Spleen (tissue), 11 donors: ENCODE measurements around the gene BAG1. TPM values are rescaled to one million over a fixed set of nuclear protein-coding genes. Genes with fewer than 3 reads are reported as not detected.

ENCODE experiments used
- DNase-seq: peaks from one replicate; pipeline ENCODE4 v3.0.0-alpha.2; 2020
- H3K27ac ChIP-seq, 8 donors: fragments of 200-600 bp; sonication (generic) in 7 of 8; 1 replicate in 4 of 8; 2 replicates in 4 of 8; pipeline versions ENCODE4 v1.5.0 to v1.8.0; 2016 to 2021; ENCODE audit warnings: inconsistent platforms in 4 of 8, mild to moderate bottlenecking in 4 of 8, moderate library complexity in 1 of 8
- H3K27me3 ChIP-seq, 7 donors: fragments of 200-600 bp; sonication (generic) in 6 of 7; replicated peaks in 1 of 7; 1 replicate in 4 of 7; 2 replicates in 3 of 7; pipeline versions ENCODE4 v1.5.0 to v1.8.0; 2016 to 2021; ENCODE audit warnings: inconsistent platforms in 3 of 7, mild to moderate bottlenecking in 1 of 7
- H3K36me3 ChIP-seq, 6 donors: fragments of 200-600 bp; sonication (generic) in 5 of 6; 1 replicate in 4 of 6; 2 replicates in 2 of 6; pipeline versions ENCODE4 v1.5.0 to v1.8.0; 2016 to 2021; ENCODE audit warnings: inconsistent platforms in 2 of 6
- H3K4me1 ChIP-seq, 6 donors: fragments of 200-600 bp; sonication (generic) in 5 of 6; 1 replicate in 3 of 6; 2 replicates in 3 of 6; pipeline versions ENCODE4 v1.5.0 to v1.8.0; 2016 to 2021; ENCODE audit warnings: inconsistent platforms in 3 of 6
- H3K4me3 ChIP-seq, 8 donors: fragments of 200-600 bp; sonication (generic) in 7 of 8; 1 replicate in 4 of 8; 2 replicates in 4 of 8; pipeline versions ENCODE4 v1.5.0 to v1.8.0; 2016 to 2021; ENCODE audit warnings: inconsistent platforms in 4 of 8, mild to moderate bottlenecking in 4 of 8, moderate library complexity in 2 of 8
- H3K9me3 ChIP-seq, 8 donors: fragments of 200-600 bp; sonication (generic) in 7 of 8; 1 replicate in 4 of 8; 2 replicates in 4 of 8; pipeline versions ENCODE4 v1.5.0 to v1.8.0; 2016 to 2021; ENCODE audit warnings: inconsistent platforms in 4 of 8
- CTCF ChIP-seq, 11 experiments: fragments of 200-600 bp in 7 of 11; fragments of 450-650 bp in 4 of 11; sonication (generic) in 4 of 11; IDR thresholded peaks in 8 of 11; conservative IDR thresholded peaks in 3 of 11; 1 replicate in 7 of 11; 2 replicates in 4 of 11; pipeline versions ENCODE4 v1.4.0 to v1.8.0; 2016 to 2021; ENCODE audit warnings: antibody characterized with exemption in 11 of 11, inconsistent platforms in 4 of 11, mild to moderate bottlenecking in 1 of 11
- POLR2A ChIP-seq, 3 donors: fragments of 450-650 bp; IDR thresholded peaks; one replicate each; pipeline ENCODE4 v1.5.1; 2017; ENCODE audit warnings: antibody characterized with exemption in 3 of 3, mild to moderate bottlenecking in 1 of 3
- POLR2AphosphoS5 ChIP-seq, 3 donors: sonication (generic); formaldehyde crosslinking; IDR thresholded peaks; one replicate each; pipeline ENCODE4 v1.5.1; 2017; ENCODE audit warnings: antibody characterized with exemption in 3 of 3
- WGBS, 5 donors: extraction: QIAGEN DNeasy Blood & Tissue Kit in 3 of 5; methylation state at CpG; one replicate each; pipeline versions ENCODE4 v1.1.5 to v1.1.7; 2013 to 2018; 5-methylcytosine and 5-hydroxymethylcytosine counted together
- intact Hi-C: fragments of 100-400 bp; cut with DNase I; formaldehyde crosslinking; loops from one replicate; pipeline ENCODE4 v1.15.0; 2023; ENCODE audit warnings: low total_unique reads
- polyA plus RNA-seq, 3 donors: library from polyadenylated mRNA; stranded (reverse); fragments of 200-250 nt; gene quantifications; one replicate each; pipeline ENCODE4 v1.2.1, GENCODE V29; 2013
- total RNA-seq, 7 donors: library from RNA; depleted of rRNA in 3 of 7; stranded (reverse); fragments of >200 nt in 3 of 7; fragmentation: NEBNext Ultra II Directional in 4 of 7; extraction: Animal tissue kit (Norgen Biotek cat#: 25700) in 4 of 7; gene quantifications; one replicate each; pipeline versions ENCODE4 v1.1.0 to v1.2.1, GENCODE V29; 2016 to 2021
- donor health status: healthy with polysubstance abuse.
- donor health status: DM: no; HTN: no; CAD: no; lungs with moderate emphysema.
- donor health status: DM: no; HTN: no; CAD: no.
- donor health status: Bipolar disorder and iron deficiency.
- donor health status: healthy.
- donor health status: DM: no; HTN: no; CAD: no.
- donor health status: DM: yes; HTN: yes; CAD: no.

The BAG1 gene
- total and polyA plus RNA-seq, 10 donors = 49.9 to 102 (median 70.9) TPM

- 79 to 93% (median 87%) methylated on average over 13 of the region's 13 CpGs for WGBS, 5 donors
- Histone ChIP-seq H3K4me3 (no peak overlapping the region), H3K36me3 (no peaks in the 10 kb centered on the region), H3K9me3 (no peaks in the 10 kb centered on the region), H3K27ac (no peak overlapping the region), H3K4me1 (peaks cover 3 to 19% (median 10%) of the 10 kb centered on the region in 6 donors), H3K27me3 (no peaks in the 10 kb centered on the region)
- intact Hi-C loops = no loop called here
- TF ChIP-seq POLR2AphosphoS5 (IDR thresholded peaks at IDR 0.05) (no peak), CTCF (IDR thresholded peaks at IDR 0.05 in 8 of 11, conservative IDR thresholded peaks at IDR 0.05 in 3 of 11) (no peak), POLR2A (IDR thresholded peaks at IDR 0.05) (no peak)
- DNase-seq = no peak
Measured at GRCh38 chr9:33230756-33231622, 33.5 kb downstream of the BAG1 start.

GRCh38 chr9:33229359-33230114 lies 35.0 kb downstream of the BAG1 start:
- Histone ChIP-seq H3K36me3 (no peaks in the 10 kb centered on the region), H3K9me3 (no peaks in the 10 kb centered on the region), H3K4me3 (no peak overlapping the region), H3K27me3 (no peaks in the 10 kb centered on the region), H3K27ac (no peak overlapping the region), H3K4me1 (peaks cover 7 to 31% (median 21%) of the 10 kb centered on the region in 6 donors)
- no peak for DNase-seq
- intact Hi-C loops = loop anchor here (10.0 kb wide), 1 partner anchor 55 kb away; no protein-coding TSS in a partner anchor
- no peak for TF ChIP-seq POLR2A (IDR thresholded peaks at IDR 0.05)
- no peak for TF ChIP-seq CTCF (IDR thresholded peaks at IDR 0.05 in 8 of 11, conservative IDR thresholded peaks at IDR 0.05 in 3 of 11)
- no peak for TF ChIP-seq POLR2AphosphoS5 (IDR thresholded peaks at IDR 0.05)
- 75 to 94% (median 85%) methylated on average over 9 of the region's 9 CpGs for WGBS, 5 donors

GRCh38 chr9:33228606-33229005 lies 35.9 kb downstream of the BAG1 start:
- no peak overlapping the region for H3K27ac ChIP-seq
- no peaks in the 10 kb centered on the region for H3K27me3 ChIP-seq
- WGBS, 5 donors = 65 to 85% (median 80%) methylated on average over 4 of the region's 4 CpGs
- TF ChIP-seq CTCF (IDR thresholded peaks at IDR 0.05 in 8 of 11, conservative IDR thresholded peaks at IDR 0.05 in 3 of 11) = no peak
- TF ChIP-seq POLR2AphosphoS5 (IDR thresholded peaks at IDR 0.05) = no peak
- TF ChIP-seq POLR2A (IDR thresholded peaks at IDR 0.05) = no peak
- no peak for DNase-seq
- peaks cover 7 to 31% (median 21%) of the 10 kb centered on the region in 6 donors for H3K4me1 ChIP-seq
- no peak overlapping the region for H3K4me3 ChIP-seq
- intact Hi-C loops = loop anchor here (10.0 kb wide), 1 partner anchor 54 kb away; no protein-coding TSS in a partner anchor
- H3K9me3 ChIP-seq = no peaks in the 10 kb centered on the region
- no peaks in the 10 kb centered on the region for H3K36me3 ChIP-seq
